ENCODE data around the gene ESYT1.

DNA sequence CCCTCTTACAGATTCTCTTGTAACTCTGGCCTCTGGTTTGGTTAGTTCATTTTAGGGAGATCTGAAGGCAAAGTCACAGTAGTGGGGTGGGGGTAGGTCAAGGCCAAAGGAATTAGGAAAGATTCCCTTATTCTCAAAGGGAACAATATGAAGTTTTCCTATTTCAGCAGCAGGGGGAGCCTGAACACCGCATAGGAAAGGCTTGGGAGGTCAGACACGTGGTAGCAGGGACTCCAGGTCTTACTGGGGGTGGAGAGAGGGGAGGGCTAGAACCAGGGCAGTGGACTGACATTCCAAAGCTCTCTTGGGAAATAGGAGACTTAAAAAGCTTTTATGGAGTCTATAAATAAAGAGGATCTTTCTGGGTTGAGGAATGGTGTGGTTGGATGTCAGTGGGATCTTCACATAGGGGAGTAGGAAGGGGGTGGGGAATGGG lies 8.7 kb upstream of the ESYT1 start:
- TF ChIP-seq EZH2 (IDR thresholded peaks at IDR 0.05; ENCODE audit: insufficient read depth, poor library complexity, severe bottlenecking) (no peak), EZH2phosphoT487 (IDR thresholded peaks at IDR 0.05; ENCODE audit: insufficient read depth, low read depth) (no peak)
